Measurements from ENCODE around the gene MYOZ1. TPM values are rescaled to one million over a fixed set of nuclear protein-coding genes. Genes with fewer than 3 reads are reported as not detected.

Gene MYOZ1, protein sequence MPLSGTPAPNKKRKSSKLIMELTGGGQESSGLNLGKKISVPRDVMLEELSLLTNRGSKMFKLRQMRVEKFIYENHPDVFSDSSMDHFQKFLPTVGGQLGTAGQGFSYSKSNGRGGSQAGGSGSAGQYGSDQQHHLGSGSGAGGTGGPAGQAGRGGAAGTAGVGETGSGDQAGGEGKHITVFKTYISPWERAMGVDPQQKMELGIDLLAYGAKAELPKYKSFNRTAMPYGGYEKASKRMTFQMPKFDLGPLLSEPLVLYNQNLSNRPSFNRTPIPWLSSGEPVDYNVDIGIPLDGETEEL
- 0.19 and 0.28 TPM in 2 replicates for total RNA-seq

GRCh38 chr10:73641328-73642060 lies at the start of gene MYOZ1:
TSS of gene MYOZ1 (minus strand) at chr10:73641474. CDS start at chr10:73640017, 1,457 bp downstream.

GRCh38 chr10:73655990-73656298 lies 14.7 kb upstream of the MYOZ1 start, which contains the start of gene SYNPO2L:
TSS of gene SYNPO2L (minus strand) at chr10:73656029. CDS start at chr10:73655922, 107 bp downstream.

GRCh38 chr10:73590881-73591799 lies 50.1 kb downstream of the MYOZ1 start, which contains the start of gene USP54:
TSS of gene USP54 (minus strand) at chr10:73591342. CDS start at chr10:73575658, 15,684 bp downstream.

Other genes with a start within 250 kb of the MYOZ1 start
- 102 and 124 TPM in 2 replicates for gene ANXA7, start 227.4 kb downstream of the MYOZ1 start, total RNA-seq
- 1.2 and 2.3 TPM in 2 replicates for gene MSS51, start 207.9 kb downstream of the MYOZ1 start, total RNA-seq
- gene PPP3CB, start 145.4 kb downstream of the MYOZ1 start, total RNA-seq, result 22.6 and 29.0 TPM in 2 replicates
- gene USP54, start 50.1 kb downstream of the MYOZ1 start, total RNA-seq, result 6.1 and 6.8 TPM in 2 replicates
- under 0.01 TPM in 2 replicates for gene SYNPO2L, start 14.6 kb upstream of the MYOZ1 start, total RNA-seq
- 2.0 and 2.1 TPM in 2 replicates for gene AGAP5, start 56.6 kb upstream of the MYOZ1 start, total RNA-seq
- 37.8 and 64.8 TPM in 2 replicates for gene SEC24C, start 102.9 kb upstream of the MYOZ1 start, total RNA-seq
- gene CHCHD1, start 140.6 kb upstream of the MYOZ1 start, total RNA-seq, result 17.8 and 30.1 TPM in 2 replicates
- gene ZSWIM8, start 144.1 kb upstream of the MYOZ1 start, total RNA-seq, result 39.7 and 83.4 TPM in 2 replicates
- 6.3 and 7.0 TPM in 2 replicates for gene NDST2, start 170.1 kb upstream of the MYOZ1 start, total RNA-seq
- 18.8 and 22.8 TPM in 2 replicates for gene CAMK2G, start 233.1 kb upstream of the MYOZ1 start, total RNA-seq

All from regular cardiac myocyte (primary cell).